ENCODE data around the gene NTSR2. TPM values are rescaled to one million over a fixed set of nuclear protein-coding genes. Genes with fewer than 3 reads are reported as not detected.
A peak's percentile ranks its signal among the peaks of the same experiment; 100 is the strongest.
"Not testable (repeated sequence)": the region's sequence is repeated elsewhere in the genome, so short reads cannot be mapped to it uniquely, and the experiment has no call there.

Gene NTSR2
- total RNA-seq, 1 donor from 2014 or later = not detected

DNA sequence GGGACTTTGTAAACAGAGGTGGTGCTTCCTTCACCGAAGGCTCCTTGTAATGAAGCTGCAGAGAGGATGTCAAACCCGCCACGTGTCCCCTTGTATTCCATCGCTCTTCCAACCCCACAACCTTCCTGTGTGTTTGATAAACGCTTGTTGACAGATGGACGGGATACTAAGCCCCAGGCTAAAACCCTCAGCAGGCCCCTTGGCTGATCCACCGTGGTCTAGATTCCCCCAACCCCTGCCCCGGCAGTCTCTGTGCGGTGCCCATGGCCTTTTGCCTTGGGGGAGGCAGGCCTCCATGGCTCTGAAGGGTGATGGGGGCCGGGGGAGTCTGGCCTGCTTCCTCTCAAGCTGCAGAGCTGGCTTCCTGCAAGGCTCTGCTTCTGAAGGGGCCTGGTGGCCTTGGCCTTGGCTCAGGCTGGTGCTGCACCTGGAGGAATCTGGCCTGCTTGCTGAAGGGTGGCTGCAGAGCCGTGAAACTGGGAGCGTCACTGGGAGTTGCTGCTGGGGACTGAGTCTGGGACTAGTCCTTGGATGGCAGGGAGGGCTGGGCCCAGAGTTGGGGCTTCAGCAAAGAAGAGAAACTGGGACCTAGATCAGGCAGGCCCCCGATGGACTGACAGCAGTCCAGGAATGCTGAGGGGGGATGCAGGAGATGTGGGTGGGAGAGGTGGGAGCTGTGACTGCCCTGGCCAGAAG, 9.6 kb upstream of the NTSR2 start:
- DNase-seq (ENCODE audit: low read depth) = no peak

DNA sequence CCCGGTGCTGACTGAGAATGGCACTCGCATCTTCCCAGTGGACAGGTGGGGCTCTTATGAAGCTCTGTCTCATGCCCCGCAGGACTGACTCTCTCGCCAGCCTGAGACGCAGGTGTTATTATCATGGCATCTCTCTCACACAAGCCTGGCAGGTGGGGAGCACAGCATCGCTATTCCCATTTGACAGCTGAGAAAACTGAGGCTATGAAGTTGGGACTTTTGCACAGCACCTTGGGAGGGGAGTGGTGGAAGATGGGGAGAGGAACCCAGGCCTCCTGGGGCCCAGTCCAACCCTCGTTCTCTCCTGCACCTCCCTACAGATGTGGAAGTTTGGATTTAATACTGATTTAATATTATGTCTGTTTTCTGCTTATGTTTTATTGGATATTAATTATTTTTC, 9.0 kb upstream of the NTSR2 start:
- DNase-seq (ENCODE audit: low read depth) = peak; percentile 32

DNA sequence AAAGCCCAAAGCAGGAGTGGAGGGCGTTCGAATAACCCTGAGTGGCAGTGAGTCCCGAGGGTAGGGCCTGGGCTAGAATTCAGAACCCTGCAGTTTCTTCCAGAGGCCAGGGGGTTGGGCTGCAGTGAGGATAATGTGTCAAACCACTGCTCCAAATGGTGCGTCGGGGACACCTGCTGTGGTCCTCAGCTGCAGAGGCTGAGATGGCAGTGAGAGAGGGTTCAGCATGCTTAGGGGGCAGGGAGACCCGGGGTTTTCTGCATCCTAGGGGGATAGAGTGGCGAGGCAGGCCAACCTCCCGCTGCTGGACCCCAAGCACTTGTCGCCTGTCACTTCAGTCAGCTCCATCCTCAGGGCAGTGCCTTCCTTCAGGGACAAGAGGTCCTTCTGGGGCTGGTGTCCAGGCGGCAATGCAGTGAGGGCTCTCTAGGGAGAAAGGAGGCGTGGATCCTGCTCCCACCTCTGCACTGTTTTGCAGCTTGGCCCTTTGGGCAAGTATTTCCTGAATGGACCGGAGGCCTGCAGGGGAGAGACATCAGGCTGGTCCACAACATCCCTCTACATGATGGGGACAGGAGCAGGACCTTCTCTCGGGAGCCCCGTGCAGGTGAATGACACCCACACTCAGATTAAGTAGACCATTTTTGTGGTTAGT, 8.4 kb upstream of the NTSR2 start:
- peak; percentile 71 for DNase-seq (ENCODE audit: low read depth)

DNA sequence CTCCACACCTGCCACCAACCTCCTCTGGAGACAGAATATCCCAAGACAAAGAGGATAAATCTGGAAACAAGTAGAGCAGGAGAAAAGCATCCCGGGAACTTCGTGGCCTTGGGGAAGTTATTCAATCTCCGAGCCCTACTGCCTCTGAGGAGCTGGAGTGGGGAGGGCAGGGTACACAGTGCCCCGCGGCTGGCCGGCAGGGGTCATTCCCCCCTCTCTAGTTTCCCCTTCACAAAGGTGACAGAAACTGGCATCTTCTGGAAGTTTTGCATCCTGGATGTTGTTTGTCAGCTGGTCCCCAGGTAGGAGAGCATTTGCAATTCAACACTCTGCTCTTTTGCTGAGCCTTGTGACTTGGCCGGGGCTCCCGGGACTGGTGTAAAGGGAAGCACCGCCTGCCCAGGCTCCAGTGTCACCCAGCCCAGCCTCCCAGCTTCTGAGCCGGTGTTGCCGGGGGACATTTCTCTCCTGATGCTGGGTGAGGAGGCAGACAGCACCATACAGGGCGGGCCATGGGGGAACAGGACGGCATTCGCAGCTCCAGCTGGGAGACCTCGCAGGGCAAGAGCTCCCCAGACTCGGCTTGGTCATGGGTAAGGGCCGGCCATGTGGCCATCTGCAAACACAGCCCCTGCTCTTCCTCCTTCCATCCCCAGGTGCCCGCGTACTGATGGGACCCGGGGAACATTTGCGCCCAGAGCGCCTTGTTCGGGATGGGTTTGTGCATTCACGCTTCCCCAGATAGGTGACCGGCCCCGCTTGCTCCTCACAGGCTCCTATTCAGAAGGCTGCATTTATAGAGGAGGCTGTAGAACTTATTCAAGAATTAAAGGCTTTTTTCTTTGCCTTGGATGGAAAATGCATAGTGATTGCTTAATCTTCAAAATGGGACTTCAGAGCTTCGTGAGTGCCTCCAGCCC, 7.4 kb upstream of the NTSR2 start:
- DNase-seq (ENCODE audit: low read depth) = peak; percentile 15

DNA sequence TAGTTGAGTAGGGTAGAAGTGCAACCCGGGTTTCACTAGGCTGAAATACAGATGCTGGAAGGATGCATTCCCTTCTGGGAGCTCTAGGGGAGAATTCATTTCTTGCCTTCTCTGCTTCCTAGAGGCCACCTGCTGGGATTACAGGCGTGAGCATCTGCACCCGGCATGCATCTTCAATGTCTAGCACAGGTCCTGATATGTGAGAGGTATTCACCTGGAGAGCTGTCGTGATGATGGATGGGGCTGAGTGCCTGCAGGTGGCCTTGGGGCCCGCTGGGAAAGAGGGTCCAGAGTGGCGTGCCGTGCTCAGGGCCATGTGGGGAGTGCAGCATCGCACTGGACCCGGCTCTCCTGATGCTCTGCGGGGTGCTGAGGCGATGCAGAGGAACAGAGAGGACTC, 6.6 kb upstream of the NTSR2 start:
- DNase-seq (ENCODE audit: low read depth) = no peak

DNA sequence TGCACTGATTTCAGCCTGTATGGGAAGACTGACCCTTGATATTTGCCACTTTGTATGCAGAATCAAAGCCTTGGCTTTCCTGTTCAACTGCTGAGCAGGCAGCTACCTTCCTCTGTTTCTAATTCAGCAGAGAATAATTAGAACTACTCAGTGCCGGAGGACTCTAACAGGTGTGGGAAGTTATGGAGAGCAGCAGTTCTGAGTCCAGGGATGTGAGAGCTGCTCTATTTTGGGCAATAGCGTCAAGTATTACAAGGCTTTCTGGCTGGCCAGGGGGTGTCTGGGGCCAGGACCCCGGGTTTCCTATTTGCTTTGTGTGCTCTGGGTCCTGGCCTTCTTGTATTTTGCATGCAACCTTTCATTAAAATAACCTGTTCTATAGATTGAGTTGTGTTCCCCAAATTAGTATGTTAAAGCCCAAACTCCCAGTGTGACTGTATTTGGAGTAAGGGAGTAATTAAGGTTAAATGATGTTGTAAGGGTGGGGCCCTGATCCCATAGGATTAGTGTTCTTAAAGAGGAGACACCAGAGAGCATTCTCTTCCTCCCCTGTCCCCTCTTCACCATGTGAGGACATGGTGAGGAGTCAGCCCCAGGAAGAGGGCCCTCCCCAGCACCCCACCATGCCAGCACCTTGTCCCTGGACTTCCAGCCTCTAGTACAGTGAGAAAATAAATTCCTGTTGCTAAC, 5.6 kb upstream of the NTSR2 start:
- peak; percentile 35 for DNase-seq (ENCODE audit: low read depth)

DNA sequence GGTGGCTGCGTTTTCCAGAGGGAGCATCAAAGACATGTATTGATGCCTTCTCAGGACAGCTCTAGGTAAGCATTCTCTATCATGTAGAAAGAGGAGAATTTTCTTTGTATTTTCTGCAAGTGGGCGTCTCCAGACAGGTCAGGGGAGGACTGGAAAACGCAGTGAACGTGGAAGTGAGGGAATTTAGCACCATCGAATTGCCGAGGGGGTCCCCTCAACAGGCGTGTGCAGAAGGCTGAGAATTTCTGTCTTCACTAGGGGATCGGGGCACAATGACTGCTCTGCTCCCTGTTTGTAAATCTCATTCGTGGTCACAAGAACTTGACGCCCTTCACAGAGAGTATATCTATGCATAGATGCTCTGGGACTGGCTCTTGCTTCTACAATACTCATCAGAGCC, 5.0 kb upstream of the NTSR2 start:
- no peak for DNase-seq (ENCODE audit: low read depth)

DNA sequence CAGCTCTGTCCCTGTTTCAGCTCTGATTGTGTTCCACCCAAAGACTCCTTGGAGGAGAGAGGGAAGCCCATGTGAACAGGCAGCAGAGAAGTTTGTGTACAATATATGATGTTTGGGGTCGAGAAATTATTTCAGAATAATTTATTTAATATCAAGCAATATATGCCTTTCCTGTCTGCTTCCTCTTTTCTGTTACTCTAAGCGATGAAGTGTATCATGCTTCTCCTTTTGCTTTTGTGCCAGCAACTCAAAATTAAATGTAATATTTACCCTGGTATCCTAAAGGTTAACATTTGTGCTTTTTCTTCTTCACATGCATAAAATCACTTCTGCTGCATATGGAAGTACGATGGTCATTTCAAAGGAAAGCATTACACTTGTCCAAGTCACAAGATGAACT, 2.4 kb upstream of the NTSR2 start:
- no peak for DNase-seq (ENCODE audit: low read depth)

DNA sequence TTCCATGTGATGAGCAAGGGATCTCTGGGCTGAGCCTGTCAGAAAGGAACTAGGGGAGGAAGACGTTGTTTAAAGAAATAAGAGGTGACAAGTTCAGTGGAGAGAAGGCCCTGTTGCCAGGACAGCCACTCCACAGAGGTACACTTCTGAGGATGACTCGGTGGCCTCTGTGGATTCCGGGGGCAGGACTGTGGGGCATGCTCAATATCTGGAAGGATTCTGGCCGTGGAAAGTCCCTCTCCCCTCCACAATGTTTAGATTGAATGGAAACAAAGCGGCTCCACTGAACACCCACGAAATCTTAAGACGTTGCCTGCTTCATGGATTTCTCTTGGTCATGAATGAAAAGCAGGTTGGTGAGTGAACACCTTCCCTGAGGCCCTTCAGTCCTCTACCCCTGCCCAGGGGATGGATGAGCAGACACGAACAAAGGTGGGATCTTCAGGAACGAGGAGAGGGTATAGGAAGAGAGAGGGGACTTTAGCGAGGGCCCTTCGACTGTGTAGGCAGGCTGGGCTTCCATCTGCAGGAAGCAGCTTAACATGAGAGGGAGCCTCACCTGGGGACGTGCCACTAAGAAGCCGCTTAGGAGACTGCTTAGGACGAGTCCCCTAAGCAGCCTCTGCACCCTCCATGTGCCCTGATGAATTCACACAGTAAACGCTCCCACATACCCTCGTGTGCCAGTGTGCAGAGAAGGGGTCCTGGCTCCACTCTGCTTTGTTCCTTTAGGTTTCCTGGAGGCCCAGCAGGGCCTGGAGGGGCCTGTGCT, 1.9 kb downstream of the NTSR2 start:
- no peak for DNase-seq (ENCODE audit: low read depth)

DNA sequence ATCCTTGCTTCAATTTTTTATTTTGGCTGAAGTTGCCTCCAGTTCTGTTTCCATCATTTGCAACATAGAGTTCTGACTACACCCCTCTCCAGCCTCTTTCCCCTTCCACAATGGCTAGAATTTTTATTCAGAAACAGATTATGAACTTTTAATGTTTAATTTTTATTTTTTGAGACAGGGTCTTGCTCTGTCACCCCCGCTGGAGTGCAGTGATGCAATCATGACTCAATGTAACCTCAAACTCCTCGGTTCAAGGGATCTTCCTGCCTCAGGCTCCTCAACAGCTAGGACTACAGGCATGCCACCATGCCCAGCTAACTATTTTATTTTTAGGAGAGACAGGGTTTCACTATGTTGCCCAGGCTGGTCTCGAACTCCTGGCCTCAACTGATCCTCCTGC, 2.8 kb downstream of the NTSR2 start:
- no peak for DNase-seq (ENCODE audit: low read depth)

DNA sequence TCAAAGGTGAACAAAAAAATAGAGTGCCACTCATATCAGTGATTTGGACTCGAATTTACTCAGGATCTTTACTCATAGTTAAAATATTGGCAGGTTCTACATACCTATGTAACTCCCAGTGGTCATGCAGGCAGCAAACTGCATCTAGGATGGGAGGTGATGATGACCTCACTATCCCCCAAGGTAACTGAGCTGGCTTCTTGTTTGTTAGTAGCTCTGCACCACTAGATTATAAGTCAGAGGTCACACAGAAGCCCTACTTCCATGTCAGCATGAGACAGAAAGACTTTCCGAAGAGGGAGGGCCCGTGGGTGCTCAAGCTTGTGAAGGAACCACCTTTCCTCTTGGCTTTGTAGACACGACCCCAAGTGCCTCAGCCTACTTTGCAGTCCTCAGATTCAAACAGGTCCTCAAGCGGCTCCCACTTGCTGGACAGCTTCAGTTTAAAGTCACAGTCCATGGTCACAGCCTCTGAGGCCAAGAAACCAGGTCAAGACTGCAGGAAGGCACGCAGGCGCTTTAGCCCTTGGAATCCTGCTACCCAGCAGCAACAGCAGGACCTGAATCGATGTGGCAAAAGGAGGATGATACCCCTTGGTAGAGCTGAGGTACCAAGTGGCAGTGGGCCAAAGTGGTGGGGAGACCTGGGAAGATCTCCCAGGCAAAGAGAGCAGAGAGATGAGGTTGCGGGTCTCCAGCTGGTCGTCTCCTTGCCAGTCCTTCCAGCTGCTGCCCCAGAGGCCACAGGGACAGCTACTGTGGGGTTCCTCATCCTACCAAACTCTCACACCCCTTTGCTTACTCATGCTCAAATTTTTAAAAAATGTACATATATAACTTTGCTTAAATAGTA, 4.3 kb downstream of the NTSR2 start:
- no peak for DNase-seq (ENCODE audit: low read depth)

DNA sequence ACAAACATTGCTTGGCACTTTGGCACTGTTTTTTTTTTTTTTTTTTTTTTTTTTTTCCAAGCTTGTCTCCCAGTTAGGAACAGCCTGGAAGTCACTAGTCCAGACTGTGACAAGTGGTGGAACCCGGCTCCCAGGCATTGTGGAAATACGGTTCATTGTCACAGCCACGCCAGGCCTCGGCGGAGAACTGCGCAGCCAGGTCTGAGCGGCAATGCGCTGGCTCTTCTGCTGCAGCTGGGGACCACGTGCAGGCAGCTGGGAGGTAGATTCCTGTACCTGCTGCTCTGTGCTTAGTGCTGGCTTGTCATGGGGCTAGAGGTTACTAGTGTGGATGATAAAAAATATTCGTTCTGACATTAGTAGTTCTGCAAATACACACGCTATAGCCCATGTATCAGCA, 5.0 kb downstream of the NTSR2 start:
- DNase-seq (ENCODE audit: low read depth) = no peak

DNA sequence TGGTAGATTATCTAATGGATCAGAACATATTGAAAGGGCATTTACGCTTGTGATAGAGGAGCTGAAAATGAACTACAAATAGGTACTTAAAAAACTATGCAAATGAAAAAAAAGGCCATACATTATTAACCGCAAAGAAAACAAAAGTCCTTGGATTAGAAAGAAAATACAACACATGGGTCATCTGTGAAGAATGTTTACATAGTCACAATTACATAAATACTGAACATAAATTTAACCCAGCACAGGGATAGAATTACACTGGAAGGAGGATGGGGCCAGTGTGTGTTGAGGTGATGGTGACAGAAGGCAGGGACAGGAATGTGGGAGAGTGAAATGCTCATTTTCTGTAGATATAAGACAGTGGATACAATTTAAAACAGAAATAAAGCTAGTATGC, 6.6 kb downstream of the NTSR2 start:
- no peak for DNase-seq (ENCODE audit: low read depth)

DNA sequence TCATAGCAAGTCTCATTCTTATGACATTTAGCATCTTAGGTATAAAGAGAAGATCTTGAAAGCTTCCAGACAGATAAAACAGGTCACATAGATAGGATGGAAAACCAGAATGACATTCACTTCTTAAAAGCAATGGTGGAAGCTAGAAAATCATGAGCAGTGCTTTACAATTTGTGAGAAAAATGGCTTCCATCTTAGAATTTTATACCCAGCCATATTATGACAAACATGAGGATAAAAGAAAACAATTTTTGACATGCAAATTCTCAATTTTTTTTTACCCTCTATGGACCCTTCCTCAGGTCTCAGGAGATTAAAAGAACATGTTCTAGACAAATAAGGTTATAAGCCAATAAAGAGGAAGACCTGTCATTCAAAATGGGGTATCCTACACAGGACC, 7.1 kb downstream of the NTSR2 start:
- DNase-seq (ENCODE audit: low read depth) = no peak

DNA sequence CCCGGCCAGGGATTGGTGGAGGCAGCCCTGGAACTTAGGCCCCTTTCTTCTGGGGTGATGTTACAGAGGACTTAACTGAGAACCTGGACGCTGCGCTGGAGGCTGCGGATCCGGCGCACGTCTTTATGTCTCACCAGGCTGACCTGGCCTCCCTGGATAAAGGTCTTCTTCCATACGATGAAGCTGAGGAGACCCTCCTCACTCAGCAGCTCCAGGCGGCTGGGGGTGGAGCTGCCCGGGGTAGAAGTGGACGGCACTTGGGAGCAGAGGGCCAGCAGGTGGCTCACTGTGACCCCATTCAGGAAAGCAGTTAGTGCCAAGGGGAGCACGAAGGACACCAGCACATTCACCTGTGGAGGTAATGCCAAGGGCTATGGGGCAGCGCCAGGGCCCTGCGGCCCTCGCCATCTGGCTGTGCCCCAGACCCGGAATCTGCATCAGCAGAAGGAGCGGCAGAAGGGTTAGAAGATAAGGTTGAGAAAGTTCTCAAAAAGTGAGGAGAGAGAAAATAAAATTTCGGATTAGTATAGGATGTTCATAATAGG, 8.0 kb downstream of the NTSR2 start:
- DNase-seq (ENCODE audit: low read depth) = no peak

DNA sequence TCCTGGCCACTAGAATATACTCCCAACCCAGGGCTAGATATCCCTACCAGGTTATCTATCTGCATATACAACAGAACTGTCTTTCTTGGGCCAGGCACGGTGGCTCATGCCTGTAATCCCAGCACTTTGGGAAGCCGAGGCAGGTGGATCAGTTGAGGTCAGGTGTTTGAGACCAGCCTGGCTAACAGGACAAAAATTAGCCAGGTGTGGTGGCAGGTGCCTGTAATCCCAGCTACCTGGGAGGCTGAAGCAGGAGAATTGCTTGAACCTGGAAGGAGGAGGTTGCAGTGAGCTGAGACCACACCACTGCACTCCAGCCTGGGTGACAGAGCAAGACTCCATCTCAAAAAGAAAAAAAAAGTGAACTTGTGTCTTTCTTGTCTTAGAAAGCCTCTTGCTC, 9.6 kb downstream of the NTSR2 start:
- DNase-seq (ENCODE audit: low read depth) = not testable (repeated sequence)

DNA sequence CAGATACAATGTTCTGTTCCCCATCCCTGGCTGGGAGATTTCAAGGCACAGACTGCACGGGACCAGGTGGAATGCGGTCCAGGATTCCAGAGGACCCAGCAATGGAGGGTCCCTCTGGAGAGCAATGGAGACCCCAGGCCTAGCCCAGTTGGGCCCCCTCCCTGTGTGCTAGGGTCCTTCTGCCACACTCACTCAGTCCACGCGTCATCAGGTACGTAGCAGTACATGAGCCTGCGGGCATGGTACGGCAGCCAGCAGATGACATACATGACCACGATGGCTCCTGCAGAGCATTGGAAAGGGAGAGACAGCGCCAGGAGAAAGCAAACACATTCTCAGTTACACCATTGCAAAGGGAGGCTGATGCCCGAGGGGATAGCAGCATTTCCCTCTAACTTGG, 10.1 kb downstream of the NTSR2 start:
- DNase-seq (ENCODE audit: low read depth) = no peak

DNA sequence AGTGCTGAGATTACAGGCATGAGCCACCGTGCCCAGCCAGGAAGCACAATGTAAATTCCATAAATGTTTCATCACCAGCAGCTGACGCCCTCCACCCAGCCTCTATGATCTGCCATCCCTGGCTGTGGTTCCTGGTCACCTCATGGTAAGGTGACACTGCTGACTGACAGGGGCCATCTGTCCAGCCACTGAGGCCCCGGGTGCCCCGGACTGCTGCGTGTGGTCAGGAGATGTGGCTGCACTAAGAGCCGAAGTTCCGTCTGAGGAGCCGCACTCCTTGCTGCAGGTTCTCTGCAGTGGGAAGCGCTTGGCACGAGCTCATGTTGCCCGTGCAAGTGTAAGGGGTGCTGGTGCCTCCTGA, 10.9 kb downstream of the NTSR2 start:
- peak; percentile 75 for DNase-seq (ENCODE audit: low read depth)

Data from myocyte (in vitro differentiated cells).